H1 (cell line): Measurements from ENCODE around the gene CACNA1D. TPM values are rescaled to one million over a fixed set of nuclear protein-coding genes. Genes with fewer than 3 reads are reported as not detected.
A peak's percentile ranks its signal among the peaks of the same experiment; 100 is the strongest.

ENCODE experiments used
- CTCF ChIA-PET: fragments of 300-600 bp; sonication (Branson Sonifier 250); formaldehyde crosslinking; loops from one replicate; lab custom pipeline; 2021; ENCODE audit not compliant: partially characterized antibody; lab: Charles Lee
- POLR2A ChIA-PET: fragments of 300-600 bp; sonication (Branson Sonifier 250); formaldehyde crosslinking; loops from one replicate; lab custom pipeline; 2021; ENCODE audit warnings: inconsistent platforms; ENCODE audit not compliant: partially characterized antibody; lab: Charles Lee
- DNase-seq, 2 experiments: peaks; one replicate each; pipeline versions ENCODE4 v3.0.0 to v3.0.0-alpha.2; 2010 to 2022; ENCODE audit warnings: low spot score in 2 of 2, low read depth in 1 of 2, mixed read lengths in 1 of 2
- FAIRE-seq: peaks from 2 replicates; lab custom pipeline; 2011; peaks lifted over from hg19 to GRCh38; lab: Jason Lieb, UNC
- H2AFZ ChIP-seq: 2 replicates; pipeline ENCODE4 v1.8.1; 2012; ENCODE audit warnings: low read length, inconsistent platforms
- H2AK5ac ChIP-seq: 2 replicates; pipeline ENCODE4 v1.6.1; 2013; ENCODE audit warnings: low read depth, low read length
- H2BK120ac ChIP-seq: replicated peaks from 2 replicates; pipeline ENCODE3; 2013; ENCODE audit warnings: low read depth, low read length, inconsistent platforms
- H2BK12ac ChIP-seq: 2 replicates; pipeline ENCODE4 v1.6.1; 2013; ENCODE audit warnings: low read depth, low read length
- H2BK15ac ChIP-seq: 2 replicates; pipeline ENCODE4 v1.6.1; 2013; ENCODE audit warnings: low read length
- H2BK20ac ChIP-seq: 2 replicates; pipeline ENCODE4 v1.6.1; 2013; ENCODE audit warnings: low read length
- H2BK5ac ChIP-seq: 2 replicates; pipeline ENCODE4 v1.6.1; 2013; ENCODE audit warnings: low read depth, low read length
- H3K14ac ChIP-seq: 2 replicates; pipeline ENCODE4 v1.6.1; 2013; ENCODE audit warnings: inconsistent platforms; ENCODE audit not compliant: insufficient read length
- H3K18ac ChIP-seq: 2 replicates; pipeline ENCODE4 v1.6.1; 2013; ENCODE audit warnings: low read length; ENCODE audit errors: extremely low read depth
- H3K23ac ChIP-seq: 2 replicates; pipeline ENCODE4 v1.6.1; 2013; ENCODE audit warnings: inconsistent platforms; ENCODE audit not compliant: insufficient read length
- H3K23me2 ChIP-seq: 2 replicates; pipeline ENCODE4 v1.6.1; 2013; ENCODE audit warnings: low read depth, low read length
- H3K27ac ChIP-seq: 2 replicates; pipeline ENCODE4 v1.6.1; 2011; ENCODE audit warnings: low read depth, low read length, inconsistent platforms
- H3K27me3 ChIP-seq, 4 experiments: replicated peaks in 1 of 4; 1 replicate in 1 of 4; 2 replicates in 3 of 4; pipeline versions ENCODE4 v1.6.1 to v1.8.1; 2011 to 2013; ENCODE audit warnings: low read length in 3 of 4, mild to moderate bottlenecking in 3 of 4, inconsistent platforms in 2 of 4, mixed read lengths in 2 of 4, moderate library complexity in 1 of 4; ENCODE audit not compliant: control insufficient read depth in 3 of 4, insufficient read depth in 3 of 4; ENCODE audit errors: extremely low read depth in 1 of 4
- H3K36me3 ChIP-seq, 4 experiments: 2 replicates each; pipeline versions ENCODE4 v1.6.1 to v1.8.1; 2011 to 2013; ENCODE audit warnings: mild to moderate bottlenecking in 4 of 4, low read length in 3 of 4, moderate library complexity in 2 of 4, control low read depth in 1 of 4, inconsistent platforms in 1 of 4; ENCODE audit not compliant: insufficient read depth in 4 of 4, control insufficient read depth in 2 of 4
- H3K4ac ChIP-seq: replicated peaks from 2 replicates; pipeline ENCODE3; 2013; ENCODE audit warnings: low read length, low read depth, mixed read lengths, inconsistent platforms; ENCODE audit not compliant: insufficient read length
- H3K4me1 ChIP-seq, 4 experiments: replicated peaks in 1 of 4; 1 replicate in 1 of 4; 2 replicates in 3 of 4; pipeline versions ENCODE4 v1.6.1 to v1.8.1; 2011 to 2013; ENCODE audit warnings: low read length in 3 of 4, inconsistent platforms in 2 of 4, mixed read lengths in 1 of 4; ENCODE audit not compliant: insufficient read depth in 4 of 4, control insufficient read depth in 3 of 4
- H3K4me2 ChIP-seq, 2 experiments: 2 replicates each; pipeline versions ENCODE4 v1.6.1 to v1.8.1; 2011 to 2013; ENCODE audit warnings: low read depth in 2 of 2, low read length in 2 of 2, control low read depth in 1 of 2, inconsistent platforms in 1 of 2, mild to moderate bottlenecking in 1 of 2; ENCODE audit not compliant: insufficient read depth in 1 of 2
- H3K4me3 ChIP-seq, 4 experiments: fragments of 200-600, 300-600 bp in 1 of 4; sonication (generic), shearing (Covaris generic), sonication (Bioruptor Twin) in 1 of 4; 2 replicates each; pipeline versions ENCODE4 v1.5.1 to v1.8.1; 2011 to 2016; ENCODE audit warnings: low read length in 4 of 4, low read depth in 3 of 4, control low read depth in 2 of 4, inconsistent platforms in 2 of 4, mild to moderate bottlenecking in 2 of 4, mixed read lengths in 1 of 4, moderate library complexity in 1 of 4; ENCODE audit not compliant: insufficient read depth in 2 of 4; ENCODE audit errors: extremely low read depth in 1 of 4
- H3K56ac ChIP-seq: replicated peaks from 2 replicates; pipeline ENCODE3; 2013; ENCODE audit warnings: low read depth, mild to moderate bottlenecking, mixed read lengths, low read length, inconsistent platforms; ENCODE audit not compliant: insufficient read length
- H3K79me1 ChIP-seq: 2 replicates; pipeline ENCODE4 v1.6.1; 2013; ENCODE audit warnings: low read depth, low read length, control low read depth
- H3K79me2 ChIP-seq, 2 experiments: 2 replicates each; pipeline versions ENCODE4 v1.6.1 to v1.8.1; 2012 to 2013; ENCODE audit warnings: low read length in 2 of 2, mild to moderate bottlenecking in 2 of 2, inconsistent platforms in 1 of 2; ENCODE audit not compliant: insufficient read depth in 2 of 2, control insufficient read depth in 1 of 2
- H3K9ac ChIP-seq, 4 experiments: replicated peaks in 1 of 4; 1 replicate in 1 of 4; 2 replicates in 3 of 4; pipeline versions ENCODE4 v1.6.1 to v1.8.1; 2011 to 2013; ENCODE audit warnings: low read depth in 3 of 4, low read length in 3 of 4, control low read depth in 2 of 4, mild to moderate bottlenecking in 2 of 4, moderate library complexity in 2 of 4, inconsistent platforms in 1 of 4; ENCODE audit errors: extremely low read depth in 1 of 4
- H3K9me3 ChIP-seq, 2 experiments: 2 replicates each; pipeline versions ENCODE4 v1.6.1 to v1.8.1; 2012 to 2013; ENCODE audit warnings: mild to moderate bottlenecking in 2 of 2, moderate library complexity in 2 of 2, control low read depth in 1 of 2, inconsistent platforms in 1 of 2, low read depth in 1 of 2, low read length in 1 of 2, mixed read lengths in 1 of 2; ENCODE audit not compliant: insufficient read depth in 2 of 2
- H4K20me1 ChIP-seq, 2 experiments: replicated peaks in 1 of 2; 2 replicates each; pipeline versions ENCODE3 to v1.8.1; 2011 to 2013; ENCODE audit warnings: inconsistent platforms in 2 of 2, low read length in 2 of 2, mild to moderate bottlenecking in 1 of 2; ENCODE audit not compliant: insufficient read depth in 2 of 2, control insufficient read depth in 1 of 2
- H4K5ac ChIP-seq: 2 replicates; pipeline ENCODE4 v1.6.1; 2013; ENCODE audit warnings: low read length, low read depth, mixed read lengths, inconsistent platforms; ENCODE audit not compliant: insufficient read length
- H4K8ac ChIP-seq: 2 replicates; pipeline ENCODE4 v1.8.0; 2013; ENCODE audit warnings: mild to moderate bottlenecking, moderate library complexity, low read length, inconsistent platforms; ENCODE audit not compliant: insufficient read depth; ENCODE audit errors: extremely low read depth
- H4K91ac ChIP-seq: replicated peaks from 2 replicates; pipeline ENCODE3; 2013; ENCODE audit warnings: low read length, mixed read lengths, inconsistent platforms; ENCODE audit not compliant: insufficient read length
- CTCF ChIP-seq, 3 experiments: IDR thresholded peaks; 1 replicate in 2 of 3; 2 replicates in 1 of 3; pipeline versions ENCODE4 v1.5.1 to v1.6.1; 2011; ENCODE audit warnings: low read length in 3 of 3, mild to moderate bottlenecking in 3 of 3, inconsistent platforms in 2 of 3, low read depth in 1 of 3, moderate library complexity in 1 of 3; ENCODE audit not compliant: insufficient read depth in 1 of 3; ENCODE audit errors: control extremely low read depth in 1 of 3
- RAD21 ChIP-seq, 2 experiments: IDR thresholded peaks in 1 of 2; conservative IDR thresholded peaks in 1 of 2; 2 replicates each; pipeline ENCODE4 v1.6.1; 2011; ENCODE audit warnings: low read depth in 2 of 2, low read length in 2 of 2, improper control_type of control experiment in 1 of 2, inconsistent platforms in 1 of 2, mild to moderate bottlenecking in 1 of 2, moderate library complexity in 1 of 2
- SIRT6 ChIP-seq: IDR thresholded peaks from one replicate; pipeline ENCODE4 v1.7.1; 2012; ENCODE audit warnings: low read length, inconsistent platforms
- TAF7 ChIP-seq: optimal IDR thresholded peaks from 2 replicates; pipeline ENCODE3; 2011; ENCODE audit warnings: low read depth, mild to moderate bottlenecking, inconsistent platforms, low read length, moderate library complexity, borderline replicate concordance
- TEAD4 ChIP-seq: IDR thresholded peaks from 2 replicates; pipeline ENCODE4 v1.6.1; 2012; ENCODE audit warnings: low read depth, low read length, inconsistent platforms, mixed read lengths
- WGBS, 2 experiments: shearing (Covaris generic) in 1 of 2; methylation state at CpG; one replicate each; pipeline versions ENCODE4 v1.1.6 to v1.1.7; 2013 to 2015; ENCODE audit warnings: low lambda C conversion rate in 2 of 2, mixed read lengths in 2 of 2, inconsistent platforms in 1 of 2, low coverage in 1 of 2, missing lambda C conversion rate in 1 of 2; ENCODE audit not compliant: insufficient replicate concordance in 2 of 2, insufficient coverage in 1 of 2, insufficient read length in 1 of 2; ENCODE audit errors: extremely low coverage in 1 of 2, missing lambda C conversion rate in 1 of 2; 5-methylcytosine and 5-hydroxymethylcytosine counted together
- polyA plus RNA-seq, 7 experiments: library from polyadenylated mRNA; depleted of rRNA in 3 of 7; stranded (reverse) in 5 of 7; unstranded in 2 of 7; fragments of >200 nt in 5 of 7; fragments of 200-250 nt in 2 of 7; gene quantifications; 1 replicate in 5 of 7; 2 replicates in 1 of 7; 4 replicates in 1 of 7; pipeline versions ENCODE4 v1.2.1 to v1.2.3, GENCODE V29; 2011 to 2013; ENCODE audit warnings: missing spikeins in 2 of 7, mixed read lengths in 2 of 7
- total RNA-seq: library from RNA; stranded (reverse); fragmentation: NEBNext Ultra II Directional; extraction: Animal tissue kit (Norgen Biotek cat#: 25700); gene quantifications from 2 replicates; pipeline ENCODE4 v1.2.1, GENCODE V29; 2021

CACNA1D gene
- total and polyA plus RNA-seq, 2 of the 8 experiments (the other 6 are each of a cell fraction or from before 2014, with no cell fraction given) = 2.0 to 2.9 TPM

- Histone ChIP-seq H3K23me2 (peaks cover 3% of the 10 kb centered on the region; the same call in 1 of the 2 replicates), H3K27me3 (no peaks in the 10 kb centered on the region), H3K79me2 (no peaks in the 10 kb centered on the region)
- POLR2A ChIA-PET = no interaction called here
- TF ChIP-seq CTCF (IDR thresholded peaks at IDR 0.05; ENCODE audit: control extremely low read depth in 1 of 3, insufficient read depth in 1 of 3, low read depth in 1 of 3, low read length in 3 of 3) = peak in 2 of 3 experiments; percentile 48 to 57; a peak in 3 of 4 replicates
- no peak for TF ChIP-seq TAF7
- TF ChIP-seq TEAD4 = 0 out of 2 replicates have a peak, but pooled peaks have one; percentile 14
- no peak for TF ChIP-seq SIRT6
- TF ChIP-seq RAD21 (IDR thresholded peaks at IDR 0.05 in 1 of 2, conservative IDR thresholded peaks at IDR 0.05 in 1 of 2; ENCODE audit: low read depth in 2 of 2, low read length in 2 of 2) = peak; percentile 59 to 71
- TF ChIP-seq, all 59 proteins: peak for 3
- H2BK15ac ChIP-seq = no peak overlapping the region
- no peak overlapping the region for H4K91ac ChIP-seq
- no peak overlapping the region for H3K4me2 ChIP-seq
- no peak overlapping the region for H2AFZ ChIP-seq
- H3K4me3 ChIP-seq = no peak overlapping the region
- no peak overlapping the region for H2BK12ac ChIP-seq
- H3K9me3 ChIP-seq = no peaks in the 10 kb centered on the region
- no peak overlapping the region for H3K23ac ChIP-seq
- no peak overlapping the region for H3K27ac ChIP-seq
- H2AK5ac ChIP-seq = no peak overlapping the region
- H3K18ac ChIP-seq = no peak overlapping the region
- H3K14ac ChIP-seq = no peak overlapping the region
- CTCF ChIA-PET = interaction anchor here (0.5 to 8.1 kb wide), 32 partner anchors 9 to 501 kb away, joined by 3 to 46 read pairs (median 4); no protein-coding TSS in a partner anchor
- H3K4me1 ChIP-seq = no peaks in the 10 kb centered on the region
- no peak overlapping the region for H4K5ac ChIP-seq
- H2BK120ac ChIP-seq = no peak overlapping the region
- H3K56ac ChIP-seq = no peak overlapping the region
- H2BK5ac ChIP-seq = no peak overlapping the region
- no peak overlapping the region for H4K8ac ChIP-seq
- H3K4ac ChIP-seq = no peak overlapping the region
- no peaks in the 10 kb centered on the region for H3K79me1 ChIP-seq
- DNase-seq (no peak), FAIRE-seq (no peak)
- no peak overlapping the region for H2BK20ac ChIP-seq
- H4K20me1 ChIP-seq = no peaks in the 10 kb centered on the region
- no peak overlapping the region for H3K9ac ChIP-seq
- WGBS, 2 experiments = 50% methylated on average over 2 of the region's 2 CpGs; no CpG with 5 or more reads in 1 of the 2 experiments
- no peaks in the 10 kb centered on the region for H3K36me3 ChIP-seq
Measured at GRCh38 chr3:53668872-53669271, 174.5 kb downstream of the CACNA1D start.
